ENCODE results near the gene KLHL40.

Gene KLHL40

DNA sequence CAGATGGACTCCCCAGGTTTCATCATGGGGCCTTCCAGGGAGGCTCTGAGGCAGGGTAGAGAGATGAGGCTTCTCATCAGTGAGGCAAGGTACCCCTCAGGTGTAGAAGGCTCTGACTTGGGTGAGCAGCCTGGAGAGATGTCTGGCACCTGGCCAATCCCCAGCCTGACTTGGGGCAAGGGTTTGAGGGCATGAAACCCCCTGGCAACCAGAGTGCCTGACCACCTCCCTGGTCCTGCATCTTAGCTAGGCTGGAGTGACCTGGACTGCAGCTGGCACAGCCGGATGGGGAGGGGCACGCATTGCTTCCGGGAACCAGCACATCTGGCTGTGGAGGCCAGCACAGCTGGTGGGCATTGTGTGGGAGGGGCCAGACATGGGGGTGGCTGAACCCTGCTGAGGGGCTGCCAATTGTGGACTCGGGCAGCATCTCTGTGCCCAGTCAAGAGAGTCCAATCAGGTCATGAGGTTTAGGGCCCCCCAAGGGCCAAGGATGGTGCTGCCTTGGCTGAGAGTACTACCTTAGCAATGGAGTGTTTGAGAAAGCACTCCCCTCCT is 29.9 kb upstream of the KLHL40 start:
- H2AFZ ChIP-seq (ENCODE audit: low read depth, low read length): no peak overlapping the region
- TF ChIP-seq EZH2 (IDR thresholded peaks at IDR 0.05; ENCODE audit: borderline replicate concordance, low read depth, low read length, severe bottlenecking): no peak
- TF ChIP-seq, protein P1, sequence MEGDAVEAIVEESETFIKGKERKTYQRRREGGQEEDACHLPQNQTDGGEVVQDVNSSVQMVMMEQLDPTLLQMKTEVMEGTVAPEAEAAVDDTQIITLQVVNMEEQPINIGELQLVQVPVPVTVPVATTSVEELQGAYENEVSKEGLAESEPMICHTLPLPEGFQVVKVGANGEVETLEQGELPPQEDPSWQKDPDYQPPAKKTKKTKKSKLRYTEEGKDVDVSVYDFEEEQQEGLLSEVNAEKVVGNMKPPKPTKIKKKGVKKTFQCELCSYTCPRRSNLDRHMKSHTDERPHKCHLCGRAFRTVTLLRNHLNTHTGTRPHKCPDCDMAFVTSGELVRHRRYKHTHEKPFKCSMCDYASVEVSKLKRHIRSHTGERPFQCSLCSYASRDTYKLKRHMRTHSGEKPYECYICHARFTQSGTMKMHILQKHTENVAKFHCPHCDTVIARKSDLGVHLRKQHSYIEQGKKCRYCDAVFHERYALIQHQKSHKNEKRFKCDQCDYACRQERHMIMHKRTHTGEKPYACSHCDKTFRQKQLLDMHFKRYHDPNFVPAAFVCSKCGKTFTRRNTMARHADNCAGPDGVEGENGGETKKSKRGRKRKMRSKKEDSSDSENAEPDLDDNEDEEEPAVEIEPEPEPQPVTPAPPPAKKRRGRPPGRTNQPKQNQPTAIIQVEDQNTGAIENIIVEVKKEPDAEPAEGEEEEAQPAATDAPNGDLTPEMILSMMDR (IDR thresholded peaks at IDR 0.05; ENCODE audit: borderline replicate concordance, extremely low read depth, low read length, poor library complexity, severe bottlenecking): no peak

DNA sequence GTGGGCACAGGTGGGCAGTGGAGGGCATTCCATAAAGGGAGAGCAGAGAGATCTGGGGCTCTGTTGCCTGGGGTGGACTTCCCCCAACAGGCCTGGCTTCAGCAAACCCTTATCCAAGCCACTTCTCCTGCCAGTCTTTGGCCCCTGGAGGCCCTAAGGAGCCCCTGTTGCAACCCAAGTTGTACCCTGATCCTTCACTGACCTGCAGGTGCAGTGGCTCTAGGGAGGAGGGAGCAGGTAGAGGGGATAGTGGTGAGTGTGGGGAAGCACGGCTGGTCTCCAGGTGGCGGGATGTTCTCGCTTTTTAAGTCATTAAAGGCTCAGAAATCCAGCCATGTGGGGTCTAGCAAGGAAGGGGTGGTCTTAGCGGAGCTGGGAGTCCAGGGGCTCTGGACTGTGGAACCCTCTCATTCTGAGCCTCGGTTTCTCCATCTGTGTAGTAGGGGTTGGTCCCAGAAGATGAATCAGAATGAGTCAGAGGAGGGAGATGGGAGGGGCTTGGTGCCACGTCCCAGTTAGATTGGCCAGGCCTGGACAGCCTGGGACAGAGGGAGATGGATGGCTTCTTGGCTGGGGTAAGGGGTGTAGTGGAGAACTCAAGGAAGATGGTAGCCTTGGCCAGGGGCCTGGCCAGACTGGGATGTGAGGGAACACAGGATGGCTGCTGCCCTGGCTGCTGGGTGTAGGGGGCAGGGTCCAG is 29.2 kb upstream of the KLHL40 start:
- no peaks in the 10 kb centered on the region for H3K36me3 ChIP-seq (ENCODE audit: insufficient read depth, low read length)
- H3K27ac ChIP-seq (ENCODE audit: low read length): no peak overlapping the region
- peaks cover 8% of the 10 kb centered on the region; the same call in 1 of the 2 replicates for H4K20me1 ChIP-seq (ENCODE audit: insufficient read depth, low read length)
- H2AFZ ChIP-seq (ENCODE audit: low read depth, low read length): no peak overlapping the region
- H3K4me3 ChIP-seq (ENCODE audit: low read depth in 1 of 2, low read length in 2 of 2): no peak overlapping the region
- H3K4me2 ChIP-seq (ENCODE audit: insufficient read depth, low read length): no peak overlapping the region
- H3K4me1 ChIP-seq (ENCODE audit: insufficient read depth, low read length): no peaks in the 10 kb centered on the region
- no peak for ATAC-seq (ENCODE audit: insufficient read depth, low read depth)
- no peak for DNase-seq
- H3K9ac ChIP-seq (ENCODE audit: low read depth, low read length): no peak overlapping the region
- no peaks in the 10 kb centered on the region for H3K9me3 ChIP-seq (ENCODE audit: insufficient read depth, low read length, severe bottlenecking)
- TF ChIP-seq EZH2 (IDR thresholded peaks at IDR 0.05; ENCODE audit: borderline replicate concordance, low read depth, low read length, severe bottlenecking): no peak
- TF ChIP-seq, protein P1 (IDR thresholded peaks at IDR 0.05; ENCODE audit: borderline replicate concordance, extremely low read depth, low read length, poor library complexity, severe bottlenecking): no peak
- no peaks in the 10 kb centered on the region for H3K27me3 ChIP-seq (ENCODE audit: insufficient read depth, low read length, poor library complexity)
- H3K79me2 ChIP-seq (ENCODE audit: insufficient read depth, low read length): no peaks in the 10 kb centered on the region

More for the DNA sequence above, 29.9 kb upstream of the KLHL40 start:
- ATAC-seq (ENCODE audit: insufficient read depth, low read depth) (no peak), DNase-seq (no peak)
- no peaks in the 10 kb centered on the region for H3K9me3 ChIP-seq (ENCODE audit: insufficient read depth, low read length, severe bottlenecking)
- H3K4me1 ChIP-seq (ENCODE audit: insufficient read depth, low read length): no peaks in the 10 kb centered on the region
- no peak overlapping the region for H3K9ac ChIP-seq (ENCODE audit: low read depth, low read length)
- H3K27ac ChIP-seq (ENCODE audit: low read length): no peak overlapping the region
- no peaks in the 10 kb centered on the region for H3K79me2 ChIP-seq (ENCODE audit: insufficient read depth, low read length)
- no peak overlapping the region for H3K4me3 ChIP-seq (ENCODE audit: low read depth in 1 of 2, low read length in 2 of 2)
- peaks cover 8% of the 10 kb centered on the region; the same call in 1 of the 2 replicates for H4K20me1 ChIP-seq (ENCODE audit: insufficient read depth, low read length)
- H3K36me3 ChIP-seq (ENCODE audit: insufficient read depth, low read length): no peaks in the 10 kb centered on the region
- no peaks in the 10 kb centered on the region for H3K27me3 ChIP-seq (ENCODE audit: insufficient read depth, low read length, poor library complexity)
- no peak overlapping the region for H3K4me2 ChIP-seq (ENCODE audit: insufficient read depth, low read length)

DNA sequence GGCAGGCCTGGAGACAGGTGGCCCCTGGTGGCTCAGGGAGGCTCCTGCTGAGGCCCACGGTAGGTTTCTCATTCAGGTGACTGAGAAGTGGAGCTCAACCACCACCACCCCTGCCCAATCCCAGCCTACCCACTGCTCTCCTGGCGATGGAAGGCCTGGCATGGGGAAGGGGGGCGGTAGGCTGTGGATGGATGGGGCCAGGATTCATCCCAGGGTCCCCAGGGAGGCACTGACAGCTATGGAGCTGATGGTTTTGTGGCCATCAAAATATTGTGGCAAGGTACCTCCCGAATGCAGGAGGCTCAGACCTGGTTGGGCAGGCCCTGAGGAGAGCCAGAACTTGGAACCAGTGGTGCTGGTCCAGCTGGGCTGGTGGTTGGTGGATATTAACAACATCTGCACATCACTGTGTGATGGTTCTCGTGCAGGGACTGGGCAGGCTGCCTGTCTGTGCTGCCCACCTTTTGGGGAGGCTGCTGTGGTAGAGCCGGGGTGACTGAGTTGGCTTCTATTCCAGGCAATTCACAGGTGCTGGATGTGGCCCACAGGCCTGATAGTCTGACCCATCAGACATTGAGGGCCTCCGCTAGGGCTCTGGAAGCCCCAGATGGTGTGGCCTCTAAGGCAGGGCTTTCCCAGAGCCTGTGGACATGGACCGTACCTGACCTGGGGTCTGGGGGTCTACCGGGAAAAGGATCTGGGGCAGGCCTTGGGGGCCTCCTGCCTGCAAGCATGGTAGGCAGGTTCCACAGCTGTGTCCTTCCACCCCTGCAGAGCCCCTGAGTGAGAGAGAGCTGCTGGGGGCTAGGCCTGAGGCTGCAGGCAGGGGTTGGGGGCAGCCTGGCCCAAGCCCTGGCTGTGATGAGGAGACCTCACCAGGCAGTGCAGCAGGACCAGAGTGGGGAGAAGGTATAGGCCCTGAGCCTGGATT is 28.4 kb upstream of the KLHL40 start:
- Histone ChIP-seq H3K4me2 (ENCODE audit: insufficient read depth, low read length) (no peak overlapping the region), H4K20me1 (ENCODE audit: insufficient read depth, low read length) (peaks cover 6% of the 10 kb centered on the region; the same call in 1 of the 2 replicates), H3K4me3 (ENCODE audit: low read depth in 1 of 2, low read length in 2 of 2) (no peak overlapping the region), H2AFZ (ENCODE audit: low read depth, low read length) (no peak overlapping the region), H3K27ac (ENCODE audit: low read length) (no peak overlapping the region), H3K4me1 (ENCODE audit: insufficient read depth, low read length) (no peaks in the 10 kb centered on the region), H3K9ac (ENCODE audit: low read depth, low read length) (no peak overlapping the region), H3K27me3 (ENCODE audit: insufficient read depth, low read length, poor library complexity) (no peaks in the 10 kb centered on the region), H3K36me3 (ENCODE audit: insufficient read depth, low read length) (no peaks in the 10 kb centered on the region), H3K79me2 (ENCODE audit: insufficient read depth, low read length) (no peaks in the 10 kb centered on the region), H3K9me3 (ENCODE audit: insufficient read depth, low read length, severe bottlenecking) (no peaks in the 10 kb centered on the region)
- no peak for ATAC-seq (ENCODE audit: insufficient read depth, low read depth)
- TF ChIP-seq, protein P1 (IDR thresholded peaks at IDR 0.05; ENCODE audit: borderline replicate concordance, extremely low read depth, low read length, poor library complexity, severe bottlenecking): no peak
- no peak for TF ChIP-seq EZH2 (IDR thresholded peaks at IDR 0.05; ENCODE audit: borderline replicate concordance, low read depth, low read length, severe bottlenecking)
- DNase-seq: no peak

All from DND-41 (cell line).